ENCODE data around the gene PAN2.

PAN2 gene

GRCh38 chr12:56266693-56267442 is 66.9 kb downstream of the PAN2 start, which contains the start of gene COQ10A:
Gene COQ10A (plus strand): TSS chr12:56266942. CDS start chr12:56267119, 177 bp downstream.
- DNase-seq: peak; percentile 98
